Neural cell (in vitro differentiated cells): ENCODE results near the gene TMED6. TPM values are rescaled to one million over a fixed set of nuclear protein-coding genes. Genes with fewer than 3 reads are reported as not detected.

Experiments used
- H2AFZ ChIP-seq: fragments of 200-600, 300-800 bp; sonication (generic), shearing (Covaris generic); 2 replicates; pipeline ENCODE4 v1.6.0; 2014; ENCODE audit warnings: low read depth, mild to moderate bottlenecking, antibody characterized with exemption, low read length, moderate library complexity
- H3F3A ChIP-seq: fragments of 200-600 bp; shearing (Covaris generic); 2 replicates; pipeline ENCODE4 v1.6.1; 2016; ENCODE audit warnings: mild to moderate bottlenecking, moderate library complexity, mixed read lengths, antibody characterized with exemption, low read length; ENCODE audit not compliant: insufficient read depth, poor library complexity, severe bottlenecking
- H3K27ac ChIP-seq: fragments of 200-600, 300-800 bp; sonication (generic), shearing (Covaris generic); 2 replicates; pipeline ENCODE4 v1.5.1; 2014; ENCODE audit warnings: mild to moderate bottlenecking, low read length, moderate library complexity
- H3K27me3 ChIP-seq: fragments of 300-800, 200-600 bp; sonication (generic), shearing (Covaris generic); 2 replicates; pipeline ENCODE4 v1.6.0; 2014; ENCODE audit warnings: mild to moderate bottlenecking, low read depth, low read length, moderate library complexity; ENCODE audit not compliant: insufficient read depth
- H3K36me3 ChIP-seq: fragments of 300-800, 200-600 bp; sonication (generic), shearing (Covaris generic); 2 replicates; pipeline ENCODE4 v1.5.1; 2014; ENCODE audit warnings: mild to moderate bottlenecking, antibody characterized with exemption, low read length, moderate library complexity; ENCODE audit not compliant: insufficient read depth
- H3K4me2 ChIP-seq: fragments of 300-800, 200-600 bp; sonication (generic), shearing (Covaris generic); 2 replicates; pipeline ENCODE4 v1.6.0; 2014; ENCODE audit warnings: mild to moderate bottlenecking, low read length
- H3K4me3 ChIP-seq: fragments of 300-800, 200-600 bp; sonication (generic), shearing (Covaris generic); 2 replicates; pipeline ENCODE4 v1.5.1; 2014; ENCODE audit warnings: mild to moderate bottlenecking, low read length, moderate library complexity
- H3K79me2 ChIP-seq: fragments of 200-600 bp; shearing (Covaris generic); replicated peaks from 2 replicates; pipeline ENCODE4 v1.6.0; 2014; ENCODE audit warnings: mild to moderate bottlenecking, low read length, moderate library complexity; ENCODE audit not compliant: insufficient read depth
- H3K9ac ChIP-seq: fragments of 300-800, 200-600 bp; sonication (generic), shearing (Covaris generic); 2 replicates; pipeline ENCODE4 v1.6.1; 2016; ENCODE audit warnings: mild to moderate bottlenecking, low read length, mixed read lengths
- H3K9me2 ChIP-seq: fragments of 200-600 bp; shearing (Covaris generic); 2 replicates; pipeline ENCODE4 v1.6.1; 2016; ENCODE audit warnings: mild to moderate bottlenecking, low read length, mixed read lengths; ENCODE audit not compliant: insufficient read depth
- H3K9me3 ChIP-seq: fragments of 200-600, 300-800 bp; sonication (generic), shearing (Covaris generic); 2 replicates; pipeline ENCODE4 v1.6.1; 2016; ENCODE audit warnings: mild to moderate bottlenecking, mixed run types, low read length, moderate library complexity, mixed read lengths
- H4K20me1 ChIP-seq: fragments of 200-600 bp; shearing (Covaris generic); 2 replicates; pipeline ENCODE4 v1.6.1; 2016; ENCODE audit warnings: mild to moderate bottlenecking, mixed run types; ENCODE audit not compliant: insufficient read depth
- CTCF ChIP-seq: fragments of 450-650 bp; IDR thresholded peaks from 2 replicates; pipeline ENCODE4 v1.5.1; 2014; ENCODE audit warnings: antibody characterized with exemption, mild to moderate bottlenecking, moderate library complexity; ENCODE audit not compliant: poor library complexity, severe bottlenecking
- EP300 ChIP-seq: fragments of 450-650 bp; conservative IDR thresholded peaks from 2 replicates; pipeline ENCODE4 v1.6.1; 2014; ENCODE audit warnings: antibody characterized with exemption, mild to moderate bottlenecking, moderate library complexity; ENCODE audit not compliant: poor library complexity, severe bottlenecking
- EZH2 ChIP-seq: fragments of 200-600, 300-800 bp; shearing (Covaris generic), sonication (generic); IDR thresholded peaks from 2 replicates; pipeline ENCODE4 v1.6.1; 2014; ENCODE audit warnings: antibody characterized with exemption, low read length, borderline replicate concordance, mild to moderate bottlenecking; ENCODE audit not compliant: insufficient read depth, poor library complexity, severe bottlenecking
- MXI1 ChIP-seq: fragments of 450-650 bp; conservative IDR thresholded peaks from 2 replicates; pipeline ENCODE4 v1.6.1; 2014; ENCODE audit warnings: antibody characterized with exemption, mild to moderate bottlenecking; ENCODE audit not compliant: poor library complexity, severe bottlenecking
- POLR2AphosphoS5 ChIP-seq: IDR thresholded peaks from 2 replicates; pipeline ENCODE4 v1.6.1; 2012
- RAD21 ChIP-seq: fragments of 450-650 bp; conservative IDR thresholded peaks from 2 replicates; pipeline ENCODE4 v1.6.1; 2014; ENCODE audit warnings: antibody characterized with exemption, mild to moderate bottlenecking, moderate library complexity
- REST ChIP-seq: IDR thresholded peaks from 2 replicates; pipeline ENCODE4 v1.6.1; 2012; ENCODE audit warnings: borderline replicate concordance
- SMC3 ChIP-seq: fragments of 450-650 bp; conservative IDR thresholded peaks from 2 replicates; pipeline ENCODE4 v1.6.1; 2014; ENCODE audit warnings: antibody characterized with exemption, mild to moderate bottlenecking, moderate library complexity; ENCODE audit not compliant: poor library complexity
- TAF1 ChIP-seq: IDR thresholded peaks from 2 replicates; pipeline ENCODE4 v1.6.1; 2012; ENCODE audit warnings: low read depth
- polyA plus RNA-seq: library from polyadenylated mRNA; depleted of rRNA; stranded (reverse); fragments of >200 nt; gene quantifications from 2 replicates; pipeline ENCODE4 v1.2.3, GENCODE V29; 2014

TMED6 gene
- polyA plus RNA-seq, 1 donor from 2014 or later, result not detected

GRCh38 chr16:69340095-69340644 lies 11.4 kb downstream of the TMED6 start:
- peaks cover 6% of the 10 kb centered on the region for H3K36me3 ChIP-seq
- H3K27me3 ChIP-seq, result no peaks in the 10 kb centered on the region
- TF ChIP-seq REST, result no peak
- no peak for TF ChIP-seq MXI1
- no peak for TF ChIP-seq POLR2AphosphoS5
- TF ChIP-seq EP300, result no peak
- no peak for TF ChIP-seq TAF1
- no peak for TF ChIP-seq CTCF
- no peak for TF ChIP-seq SMC3
- no peak for TF ChIP-seq RAD21
- TF ChIP-seq EZH2, result no peak
- H3K4me3 ChIP-seq, result peak overlapping the region; percentile 99
- no peaks in the 10 kb centered on the region for H3K9me3 ChIP-seq
- H4K20me1 ChIP-seq, result no peaks in the 10 kb centered on the region
- H3K27ac ChIP-seq, result peak overlapping the region; percentile 88
- H3K9me2 ChIP-seq, result no peaks in the 10 kb centered on the region
- peak overlapping the region; percentile 21 for H2AFZ ChIP-seq
- H3K4me2 ChIP-seq, result peak overlapping the region; percentile 89
- H3K9ac ChIP-seq, result peak overlapping the region; percentile 87
- no peaks in the 10 kb centered on the region for H3F3A ChIP-seq
- H3K79me2 ChIP-seq, result peaks cover 24% of the 10 kb centered on the region

- H3K36me3 ChIP-seq, result peaks cover 6% of the 10 kb centered on the region
- H3F3A ChIP-seq, result no peaks in the 10 kb centered on the region
- H3K4me3 ChIP-seq, result peak within 1 kb of the TSS; percentile 99
- TF ChIP-seq SMC3, result peak; percentile 45
- no peak for TF ChIP-seq RAD21
- TF ChIP-seq TAF1, result peak; percentile 94
- peak; percentile 11 for TF ChIP-seq EP300
- TF ChIP-seq CTCF, result peak; percentile 98
- TF ChIP-seq POLR2AphosphoS5, result peak; percentile 98
- peak; percentile 98 for TF ChIP-seq MXI1
- TF ChIP-seq EZH2, result no peak
- peak; percentile 89 for TF ChIP-seq REST
- no peaks in the 10 kb centered on the region for H4K20me1 ChIP-seq
- H3K27ac ChIP-seq, result peak within 1 kb of the TSS; percentile 88
- H3K9me3 ChIP-seq, result no peaks in the 10 kb centered on the region
- H3K4me2 ChIP-seq, result peak within 1 kb of the TSS; percentile 89
- H3K79me2 ChIP-seq, result peaks cover 24% of the 10 kb centered on the region
- H3K9me2 ChIP-seq, result no peaks in the 10 kb centered on the region
- H2AFZ ChIP-seq, result peak within 1 kb of the TSS; percentile 76
- no peaks in the 10 kb centered on the region for H3K27me3 ChIP-seq
- H3K9ac ChIP-seq, result peak within 1 kb of the TSS; percentile 87
These were observed 12.1 kb downstream of the TMED6 start, which contains the start of the genes COG8 and NIP7 for GRCh38 chr16:69339289-69340094. Gene COG8, minus strand, starts transcription at chr16:69339564. Its CDS starts 12 bp downstream, at chr16:69339552. Gene NIP7, plus strand, starts transcription at chr16:69339772. Its CDS starts 58 bp downstream, at chr16:69339830.
